Measurements from ENCODE around the gene ATP8B4. TPM values are rescaled to one million over a fixed set of nuclear protein-coding genes. Genes with fewer than 3 reads are reported as not detected.

Gene ATP8B4
- total and polyA plus RNA-seq, 4 donors, result 1.9 to 19.7 (median 12.4) TPM

- DNase-seq (ENCODE audit: low spot score), result no peak
Measured at GRCh38 chr15:50143255-50143860, 24.3 kb upstream of the ATP8B4 start.

More at GRCh38 chr15:50143255-50143860, 24.3 kb upstream of the ATP8B4 start:
- Histone ChIP-seq H3K9me3 (ENCODE audit: control insufficient read depth in 4 of 4, low read length in 3 of 4) (no peaks in the 10 kb centered on the region), H3K27me3 (ENCODE audit: control insufficient read depth in 4 of 4, insufficient read depth in 4 of 4, low read length in 3 of 4) (no peaks in the 10 kb centered on the region), H3K9ac (ENCODE audit: low read depth in 1 of 2, low read length in 2 of 2) (no peak overlapping the region), H3K27ac (ENCODE audit: low read depth in 1 of 2, low read length in 2 of 2) (no peak overlapping the region), H3K36me3 (ENCODE audit: control insufficient read depth in 4 of 4, insufficient read depth in 3 of 4, low read depth in 1 of 4, low read length in 3 of 4) (no peaks in the 10 kb centered on the region), H3K4me3 (ENCODE audit: low read depth in 1 of 3, low read length in 3 of 3) (no peak overlapping the region), H3K4me1 (ENCODE audit: control insufficient read depth in 4 of 4, insufficient read depth in 4 of 4, low read length in 3 of 4) (peaks cover 0 to 22% (median 14%) of the 10 kb centered on the region in 4 donors)
- 95% methylated on average over 2 of the region's 2 CpGs for WGBS
- TF ChIP-seq REST (IDR thresholded peaks at IDR 0.05) (no peak), JUND (IDR thresholded peaks at IDR 0.05) (no peak), SP1 (IDR thresholded peaks at IDR 0.05) (no peak), YY1 (IDR thresholded peaks at IDR 0.05) (no peak), CTCF (IDR thresholded peaks at IDR 0.05; ENCODE audit: low read depth, low read length, missing input control) (no peak), NR2F2 (IDR thresholded peaks at IDR 0.05) (no peak), MAX (IDR thresholded peaks at IDR 0.05) (no peak), RAD21 (IDR thresholded peaks at IDR 0.05) (no peak), EGR1 (IDR thresholded peaks at IDR 0.05; ENCODE audit: low read depth in 2 of 2) (no peak), HNF4G (IDR thresholded peaks at IDR 0.05) (no peak), ATF3 (IDR thresholded peaks at IDR 0.05) (no peak), FOXA2 (IDR thresholded peaks at IDR 0.05) (no peak), ZBTB33 (IDR thresholded peaks at IDR 0.05) (no peak), RXRA (IDR thresholded peaks at IDR 0.05) (no peak), HNF4A (conservative IDR thresholded peaks at IDR 0.05) (no peak), FOXA1 (IDR thresholded peaks at IDR 0.05) (no peak)

Measured in liver (tissue), 9 donors.